ENCODE measurements around the gene PAFAH2.
A peak's percentile ranks its signal among the peaks of the same experiment; 100 is the strongest.

PAFAH2 gene

DNA sequence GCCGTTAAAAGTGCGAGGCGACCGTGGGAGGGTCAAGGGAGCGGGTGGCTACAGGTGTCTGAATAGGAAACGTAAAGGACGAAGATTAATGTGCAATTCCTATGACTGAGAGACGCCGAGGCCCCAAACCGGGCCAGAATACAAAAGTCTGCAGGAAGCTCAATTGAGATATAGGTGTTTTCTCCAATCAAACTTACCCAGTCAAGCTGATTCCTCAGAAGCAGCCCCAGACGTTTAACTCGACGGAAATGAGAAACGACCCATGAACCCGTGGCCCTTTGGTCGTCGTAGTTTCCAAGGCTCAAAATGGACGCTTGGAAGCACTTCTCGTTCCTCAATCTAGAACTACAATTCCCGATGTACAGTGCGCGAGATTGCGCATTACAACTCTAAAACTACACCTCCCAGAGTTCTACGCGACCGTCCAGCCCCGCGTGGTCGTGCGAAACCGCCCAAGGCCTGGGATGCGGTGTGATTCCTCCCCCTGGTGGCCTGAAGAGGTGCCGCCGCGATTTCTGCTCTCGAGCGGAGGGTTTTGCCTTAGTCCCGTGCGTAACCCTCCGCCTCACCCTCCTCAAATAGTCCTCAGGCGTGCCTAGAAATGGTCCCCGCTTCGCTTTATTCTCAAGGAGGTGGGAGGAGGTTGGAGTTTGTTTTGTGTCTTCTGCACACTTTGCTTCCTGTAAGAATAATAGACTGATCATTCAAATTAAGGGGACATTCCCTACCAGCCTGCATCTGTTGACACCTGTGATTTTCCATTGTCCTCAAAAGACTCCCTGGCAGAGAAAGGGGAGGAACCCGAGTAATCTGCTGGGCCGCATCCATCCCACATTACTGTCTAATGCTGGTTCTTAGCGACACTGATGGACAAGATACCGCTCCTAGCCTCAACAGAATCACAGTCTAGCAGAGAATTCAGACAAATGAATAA, at the start of gene PAFAH2:
TSS of gene PAFAH2 (minus strand) at position 236 of the 934 bp plus-strand sequence. CDS start 7,247 bp downstream, outside the sequence.
- peak; percentile 94 for DNase-seq (ENCODE audit: low spot score)

DNA sequence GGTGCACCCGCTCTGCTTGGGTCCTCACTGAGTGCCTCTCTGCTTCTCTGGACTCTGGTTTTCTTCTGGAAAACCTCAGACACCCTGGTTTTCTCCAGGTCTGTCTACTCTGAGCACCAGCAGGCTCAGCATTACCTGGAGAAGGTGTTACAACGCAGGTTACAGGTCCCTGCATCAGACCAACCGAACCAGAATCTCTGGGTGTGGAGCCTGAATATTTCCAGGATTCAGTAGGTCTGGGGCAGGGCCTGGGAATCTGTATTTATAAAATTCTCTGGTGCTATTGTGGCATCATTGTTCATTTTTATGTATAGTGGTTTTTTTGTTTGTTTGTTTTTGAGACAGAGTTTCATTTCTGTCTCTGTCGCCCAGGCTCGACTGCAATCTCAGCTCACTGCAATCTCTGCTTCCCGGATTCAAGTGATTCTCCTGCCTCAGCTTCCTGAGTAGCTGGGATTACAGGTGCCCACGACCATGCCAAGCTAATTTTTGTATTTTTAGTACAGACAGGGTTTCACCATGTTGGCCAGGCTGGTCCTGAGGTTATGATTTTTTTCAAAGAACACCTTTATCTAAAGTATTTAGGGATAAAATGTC, 49.5 kb upstream of the PAFAH2 start:
- DNase-seq (ENCODE audit: low spot score), result no peak

DNA sequence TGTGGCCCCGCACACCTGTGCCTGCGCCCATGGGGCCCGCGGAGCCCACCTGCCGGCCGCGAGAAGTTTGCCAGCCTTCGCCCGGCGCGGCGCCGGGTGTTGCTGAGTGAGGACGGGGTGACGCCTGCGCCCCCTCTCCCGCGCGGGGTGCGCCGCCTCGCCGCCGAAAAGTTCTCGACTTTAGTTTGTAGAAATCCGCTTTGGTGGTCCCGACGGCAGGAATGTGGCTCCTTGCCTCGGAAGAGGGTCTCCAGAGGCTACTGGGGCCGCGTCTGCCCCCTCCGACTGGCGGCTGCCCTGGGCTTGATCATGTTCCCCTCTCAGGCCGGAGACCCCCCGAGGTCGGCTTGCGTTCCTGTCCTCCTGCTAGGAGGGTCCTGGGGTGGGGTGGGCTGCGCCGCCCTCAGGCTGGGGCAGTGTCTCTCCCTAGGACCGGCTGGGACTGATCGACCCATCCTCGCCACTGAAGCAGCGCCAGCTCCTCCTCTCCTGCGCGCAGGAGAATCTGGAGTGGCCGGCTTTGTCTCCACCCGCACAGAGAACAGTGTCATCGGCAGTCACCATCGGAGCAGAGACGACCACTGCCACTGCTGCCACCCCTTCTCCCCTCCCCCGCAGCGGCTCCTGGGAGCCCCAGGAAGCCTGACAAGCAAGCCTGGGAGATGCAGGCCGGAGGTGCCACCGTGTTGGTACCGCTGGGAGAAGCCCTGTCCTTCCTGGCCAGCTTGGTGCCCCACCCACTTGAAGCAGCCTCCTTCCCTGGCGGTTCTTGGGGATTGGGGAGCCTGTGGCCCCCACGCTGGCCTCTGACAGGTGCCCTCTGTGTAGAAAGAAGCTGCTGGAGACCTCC, 48.6 kb upstream of the PAFAH2 start:
- DNase-seq (ENCODE audit: low spot score), result peak; percentile 22

DNA sequence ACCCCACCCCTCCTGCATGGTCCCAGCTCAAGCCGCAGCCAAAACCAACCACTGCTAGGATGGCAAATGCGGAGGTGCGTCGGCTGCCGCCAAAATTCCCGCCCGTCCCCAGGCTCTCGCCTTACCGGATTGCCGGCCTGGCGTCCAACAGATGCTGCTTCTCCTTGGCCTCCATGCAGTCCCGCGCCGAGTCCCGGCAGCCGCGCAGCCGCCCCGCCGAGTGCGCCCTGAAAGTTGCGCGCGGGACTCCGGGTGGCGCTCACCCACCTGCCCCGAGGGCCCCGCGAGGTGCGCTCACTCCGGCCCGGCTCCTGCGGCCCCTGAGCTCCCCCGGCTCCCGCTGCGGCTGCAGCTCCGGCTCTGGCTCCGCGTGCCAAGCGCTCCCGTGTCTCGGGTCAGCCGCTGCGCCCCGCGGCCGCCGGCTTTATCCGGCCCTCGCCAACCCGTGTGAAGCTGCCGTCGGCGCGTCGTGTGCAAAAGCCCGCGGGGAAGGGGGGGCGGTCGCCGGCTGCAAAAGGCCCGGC, 47.9 kb upstream of the PAFAH2 start, which contains the start of gene SLC30A2:
TSS of gene SLC30A2 (minus strand) at position 397 of the 524 bp plus-strand sequence. CDS start at position 175, 222 bp downstream.
- DNase-seq (ENCODE audit: low spot score), result no peak

DNA sequence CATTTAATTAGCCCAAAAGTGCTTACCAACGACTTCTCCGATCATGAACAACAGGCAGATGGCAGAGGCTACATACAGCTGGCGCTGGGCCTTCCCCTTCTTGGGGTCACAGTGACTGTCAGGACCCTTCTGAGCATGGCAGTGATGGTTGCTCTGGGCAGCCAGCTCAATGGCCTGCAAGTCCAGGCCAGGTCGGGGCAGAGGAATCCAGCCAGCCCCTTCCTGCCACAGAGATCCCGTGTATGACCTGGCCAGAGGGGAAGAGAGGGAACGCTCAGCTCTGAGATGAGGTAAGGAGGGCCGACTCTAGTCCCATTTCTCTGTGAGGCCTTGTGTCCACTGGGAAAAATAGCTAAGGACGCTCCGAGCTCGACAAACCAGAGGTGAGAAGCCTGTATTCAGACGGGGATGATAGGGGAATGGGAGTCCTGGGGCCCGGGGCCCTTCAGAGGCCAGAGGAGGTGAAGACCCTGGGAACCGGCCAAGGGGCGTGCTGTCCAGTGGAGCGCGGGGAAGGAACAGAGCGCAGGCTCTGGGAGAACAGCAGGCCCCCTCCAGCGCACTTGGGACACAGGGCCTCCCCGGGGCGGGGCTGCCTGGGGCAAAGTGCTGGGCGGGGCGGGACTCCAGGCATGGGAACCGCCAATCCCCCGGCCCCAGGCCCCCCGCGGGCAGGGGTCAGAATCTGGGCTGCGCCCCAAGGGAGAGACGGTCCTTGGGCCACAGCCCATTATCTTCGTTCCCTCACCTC, 47.3 kb upstream of the PAFAH2 start:
- DNase-seq (ENCODE audit: low spot score), result no peak

DNA sequence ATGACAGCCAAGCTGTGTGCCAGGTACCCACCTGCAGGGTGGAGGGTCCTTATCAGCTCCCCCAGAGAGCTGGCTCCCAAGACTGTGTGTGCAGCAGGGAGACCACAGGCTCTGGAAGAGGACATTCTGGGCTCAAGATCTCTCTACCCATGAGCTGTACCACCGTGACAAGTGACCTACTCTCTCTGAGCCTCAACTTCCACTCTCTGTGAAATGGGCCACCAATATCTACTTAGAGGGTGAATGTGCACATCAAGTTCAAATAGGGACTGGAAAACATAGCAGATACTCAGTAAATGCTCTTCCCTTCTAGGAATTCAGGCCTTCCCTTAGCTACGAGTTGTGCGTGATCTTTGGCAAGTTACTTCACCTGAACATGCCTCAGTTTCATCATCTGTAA, 46.6 kb upstream of the PAFAH2 start:
- DNase-seq (ENCODE audit: low spot score), result no peak

DNA sequence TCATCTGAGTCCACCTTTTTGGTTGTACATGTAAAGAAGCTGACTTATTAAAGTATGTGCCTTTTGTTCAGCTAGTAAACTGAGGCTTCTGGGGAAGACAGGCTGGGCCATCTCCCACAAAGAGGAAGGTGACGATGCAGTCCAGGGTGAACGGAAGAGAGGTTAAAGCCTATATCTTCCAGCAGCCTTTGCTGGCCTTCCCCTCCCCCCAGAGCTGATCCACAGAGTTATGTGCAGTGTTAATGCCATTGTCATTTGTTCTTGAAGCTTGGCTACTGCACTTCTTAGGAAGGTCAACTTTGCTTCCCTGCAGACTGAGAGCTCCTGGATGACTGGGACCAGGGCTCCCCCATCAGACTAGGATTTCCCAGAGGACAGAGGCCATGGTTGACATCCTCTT, 45.9 kb upstream of the PAFAH2 start:
- no peak for DNase-seq (ENCODE audit: low spot score)

DNA sequence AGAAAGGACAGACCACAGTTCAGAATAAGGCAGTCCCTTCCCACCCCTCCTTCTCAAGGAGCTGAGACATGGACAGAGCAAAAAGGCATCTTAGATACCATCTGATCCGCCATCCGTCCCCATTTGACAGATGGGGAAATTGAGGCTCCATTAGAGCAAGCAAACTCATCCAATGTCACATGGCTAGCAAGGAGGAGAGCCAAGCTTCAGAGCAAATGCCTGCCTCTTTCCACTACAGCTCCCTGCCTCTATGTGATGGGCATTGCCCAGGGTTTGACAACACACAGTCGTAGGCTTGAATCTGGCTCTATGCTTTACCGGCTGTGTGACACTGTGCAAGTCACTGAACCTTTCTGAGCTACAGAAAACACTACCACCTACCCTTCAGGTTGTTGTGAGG, 44.1 kb upstream of the PAFAH2 start:
- no peak for DNase-seq (ENCODE audit: low spot score)

DNA sequence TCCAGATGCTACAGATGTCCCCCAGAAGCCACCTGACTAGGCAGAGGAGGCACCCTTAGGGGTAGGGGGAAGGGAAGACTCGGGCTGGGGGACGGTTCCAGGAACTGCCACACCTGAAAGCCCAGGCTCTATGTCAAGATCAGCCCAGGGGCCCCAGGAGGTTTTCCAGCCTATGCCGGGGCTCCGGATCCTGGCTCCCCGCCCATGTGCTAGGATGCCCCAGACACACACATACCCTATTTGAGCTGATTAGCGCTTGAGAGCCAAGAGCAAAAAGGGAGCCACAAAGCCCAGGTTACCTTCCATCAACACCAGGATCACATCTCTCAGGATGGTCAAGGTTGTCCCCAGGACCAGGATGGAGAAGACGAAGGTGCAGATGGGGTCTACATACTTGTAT, 43.5 kb upstream of the PAFAH2 start:
- no peak for DNase-seq (ENCODE audit: low spot score)

DNA sequence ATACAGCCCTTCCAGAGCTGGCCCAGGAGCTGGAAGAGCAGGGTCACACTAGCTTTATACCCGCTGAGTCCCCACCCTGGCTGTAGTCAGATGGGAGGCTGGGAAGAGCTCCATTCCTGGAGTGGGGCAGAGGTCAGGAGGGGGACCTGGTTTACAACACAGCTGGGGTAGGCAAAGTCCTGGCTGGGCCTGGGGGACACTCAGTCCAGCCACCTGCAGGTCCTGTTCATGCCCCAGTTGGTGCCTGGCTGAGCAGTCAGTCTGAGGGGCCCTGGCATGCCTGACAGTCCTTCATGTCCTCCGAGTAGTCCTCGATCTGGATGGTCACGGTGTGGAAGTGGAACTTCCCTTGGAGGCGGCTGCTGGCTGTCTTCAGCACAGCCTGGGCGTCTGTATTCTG, 41.0 kb upstream of the PAFAH2 start:
- no peak for DNase-seq (ENCODE audit: low spot score)

DNA sequence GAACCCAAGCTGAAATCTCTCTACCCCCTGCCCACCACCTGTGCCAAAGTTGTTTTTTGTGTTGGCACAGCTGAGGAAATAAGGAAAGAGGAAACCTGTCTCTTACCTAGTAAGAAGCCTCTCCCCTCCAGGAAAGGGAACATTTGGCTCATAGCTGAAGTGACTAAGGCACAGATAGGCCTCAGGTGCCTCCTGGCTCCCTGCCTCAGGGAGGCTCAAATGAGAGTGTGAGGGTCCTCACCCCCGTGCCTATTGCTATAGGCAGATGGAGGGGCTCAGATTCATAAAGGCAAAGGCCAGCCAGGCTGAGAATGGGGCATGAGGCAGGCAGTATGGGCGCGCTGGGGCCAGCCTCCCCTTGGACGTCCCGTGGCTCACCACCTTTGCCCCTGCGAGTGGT, 40.6 kb upstream of the PAFAH2 start:
- no peak for DNase-seq (ENCODE audit: low spot score)

DNA sequence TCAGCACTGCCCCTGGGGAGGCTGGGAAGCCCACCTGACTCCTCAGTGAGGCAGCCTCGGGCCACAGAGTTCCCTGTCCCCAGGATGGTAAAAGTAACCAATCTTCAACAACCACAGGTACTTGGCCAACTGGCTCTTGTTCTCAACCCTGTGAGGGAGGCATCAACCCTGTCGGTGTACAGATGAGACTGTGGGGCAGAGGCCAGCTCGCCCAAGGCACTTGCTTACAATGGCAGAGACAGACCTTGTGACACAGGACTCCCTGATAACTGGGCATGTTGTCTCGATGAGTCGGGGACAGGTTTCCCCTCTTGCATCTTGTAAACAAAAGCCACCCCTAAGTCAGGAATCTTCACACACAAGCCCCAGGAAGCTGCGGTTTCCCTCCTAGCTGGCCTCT, 40.0 kb upstream of the PAFAH2 start:
- no peak for DNase-seq (ENCODE audit: low spot score)

DNA sequence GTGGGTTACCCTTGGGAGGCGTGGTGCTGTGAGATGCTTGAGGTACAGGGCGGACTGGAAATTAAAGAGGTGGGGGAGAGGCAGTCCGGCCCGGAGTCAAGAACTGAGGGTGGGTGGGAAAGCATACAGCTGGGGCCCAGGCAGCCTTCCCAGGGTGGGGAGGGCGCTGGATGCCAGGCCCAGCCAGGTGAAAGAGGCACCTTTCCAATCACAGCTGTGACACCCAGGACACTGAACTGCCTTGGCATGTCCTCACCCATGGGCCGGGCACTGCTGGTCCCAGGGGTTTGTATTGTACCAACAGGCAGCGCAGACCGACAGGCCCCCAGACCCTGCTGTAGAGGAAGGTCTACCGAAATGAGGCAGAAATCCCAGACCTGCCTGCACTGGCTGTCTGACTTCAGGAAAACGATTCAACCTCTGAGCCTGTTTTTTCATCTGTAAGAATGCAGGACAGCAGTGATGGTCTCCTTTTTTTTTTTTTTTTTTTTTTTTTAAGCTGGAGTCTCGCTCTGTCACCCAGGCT, 39.0 kb upstream of the PAFAH2 start:
- no peak for DNase-seq (ENCODE audit: low spot score)

DNA sequence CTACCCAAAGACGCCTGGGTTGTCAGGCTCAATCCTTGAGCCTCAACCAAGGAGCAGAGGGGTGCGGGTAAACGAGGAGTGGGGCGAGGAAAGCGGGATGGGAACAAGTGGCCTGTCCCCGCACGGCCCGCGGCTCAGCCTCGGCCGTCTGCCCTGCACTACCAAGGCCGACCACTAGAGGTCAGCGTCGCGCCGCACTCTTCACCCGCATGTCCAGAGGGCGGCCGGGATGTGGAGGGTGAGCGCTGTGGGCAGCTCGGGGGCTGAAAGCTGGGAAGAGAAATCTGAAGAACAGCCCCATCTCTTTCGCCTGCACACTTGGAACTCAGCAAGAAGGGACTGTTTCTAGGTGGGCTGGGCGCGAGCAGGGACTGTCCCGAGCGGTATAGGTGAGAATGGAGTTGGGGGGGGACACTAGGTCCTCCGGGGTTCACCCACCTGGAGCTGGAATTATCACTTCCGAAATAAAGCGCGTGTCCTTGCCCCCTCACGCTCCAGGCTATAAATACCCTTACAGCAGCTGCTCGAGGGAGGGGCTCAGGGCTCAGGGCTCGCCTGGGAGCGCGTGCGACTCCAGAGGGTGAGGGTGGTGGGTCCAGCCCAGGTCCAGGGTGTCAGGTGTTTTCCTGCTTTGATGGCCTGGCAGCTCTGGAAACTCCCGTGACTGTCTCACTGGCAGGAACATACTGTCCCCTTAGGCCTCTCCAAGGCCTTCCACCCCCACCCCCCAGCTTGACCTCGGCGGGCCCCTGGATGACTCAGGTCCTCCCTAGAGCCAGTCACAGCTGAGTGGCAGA, 38.3 kb upstream of the PAFAH2 start:
- peak; percentile 88 for DNase-seq (ENCODE audit: low spot score)

DNA sequence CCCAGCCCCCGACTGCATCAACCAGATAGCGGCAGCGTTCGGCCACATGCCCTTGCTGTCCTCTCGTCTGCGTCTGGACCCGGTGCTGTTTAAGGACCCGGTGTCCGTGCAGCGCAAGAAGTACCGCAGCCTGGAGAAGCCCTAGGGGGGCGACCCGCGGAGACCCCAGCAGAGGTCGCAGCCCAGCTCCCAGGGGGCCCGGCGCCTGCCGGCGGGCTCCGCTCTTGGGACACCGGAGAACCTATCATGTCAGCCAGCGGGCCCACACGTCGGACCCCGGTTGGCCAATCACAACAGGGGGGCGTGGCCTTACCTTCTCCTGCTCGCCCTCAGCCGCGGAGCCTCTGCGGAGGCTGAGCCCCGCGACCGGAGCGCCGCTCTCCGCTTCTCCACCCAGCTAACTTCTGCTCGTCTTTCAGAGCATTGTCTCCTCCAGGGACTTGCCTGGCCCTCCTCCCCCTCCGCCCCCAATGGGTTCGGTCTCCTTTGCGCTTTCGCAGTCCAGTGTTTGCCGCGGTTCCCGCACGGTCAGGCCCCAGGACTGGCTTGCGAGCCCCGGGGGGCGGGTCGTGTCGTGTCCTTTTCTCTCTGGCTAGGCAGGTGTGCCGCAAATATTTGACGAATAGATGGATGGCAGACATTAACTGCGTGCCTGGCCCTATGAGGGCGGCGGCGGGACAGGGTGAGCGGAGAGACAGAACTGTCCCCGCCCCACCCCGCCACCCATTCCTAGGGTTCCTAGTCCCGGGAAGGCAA, 37.5 kb upstream of the PAFAH2 start:
- peak; percentile 99 for DNase-seq (ENCODE audit: low spot score)

DNA sequence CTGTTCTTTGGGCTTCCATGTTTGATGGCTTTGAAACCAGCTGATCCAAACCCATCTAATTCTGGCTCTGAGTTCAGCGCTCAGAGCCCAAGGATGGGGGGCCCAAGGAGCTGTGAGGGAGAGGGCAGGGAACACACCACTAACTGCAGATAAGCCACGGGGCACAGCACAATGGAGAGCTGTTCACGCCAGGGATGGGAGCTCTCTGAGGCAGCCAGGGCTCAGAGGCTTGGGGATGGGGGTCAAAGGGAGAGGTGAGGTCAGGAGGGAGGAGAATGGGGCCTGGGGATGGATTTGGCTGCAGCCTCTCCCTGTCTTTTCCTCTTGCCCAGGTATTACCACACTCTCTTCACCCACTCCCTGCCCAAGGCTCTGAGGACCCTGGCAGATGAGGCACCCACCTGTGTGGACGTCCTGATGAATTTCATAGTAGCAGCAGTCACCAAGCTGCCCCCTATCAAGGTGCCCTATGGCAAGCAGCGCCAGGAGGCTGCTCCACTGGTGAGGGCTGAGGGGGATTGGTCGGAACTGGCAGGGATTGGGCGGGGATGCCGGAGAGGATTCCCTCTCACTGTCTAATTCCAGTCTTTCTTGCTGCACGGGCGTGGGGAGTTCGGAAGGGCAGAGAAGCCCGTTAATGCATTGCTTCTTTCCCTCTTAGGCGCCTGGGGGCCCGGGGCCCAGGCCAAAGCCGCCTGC, 36.8 kb upstream of the PAFAH2 start:
- no peak for DNase-seq (ENCODE audit: low spot score)

DNA sequence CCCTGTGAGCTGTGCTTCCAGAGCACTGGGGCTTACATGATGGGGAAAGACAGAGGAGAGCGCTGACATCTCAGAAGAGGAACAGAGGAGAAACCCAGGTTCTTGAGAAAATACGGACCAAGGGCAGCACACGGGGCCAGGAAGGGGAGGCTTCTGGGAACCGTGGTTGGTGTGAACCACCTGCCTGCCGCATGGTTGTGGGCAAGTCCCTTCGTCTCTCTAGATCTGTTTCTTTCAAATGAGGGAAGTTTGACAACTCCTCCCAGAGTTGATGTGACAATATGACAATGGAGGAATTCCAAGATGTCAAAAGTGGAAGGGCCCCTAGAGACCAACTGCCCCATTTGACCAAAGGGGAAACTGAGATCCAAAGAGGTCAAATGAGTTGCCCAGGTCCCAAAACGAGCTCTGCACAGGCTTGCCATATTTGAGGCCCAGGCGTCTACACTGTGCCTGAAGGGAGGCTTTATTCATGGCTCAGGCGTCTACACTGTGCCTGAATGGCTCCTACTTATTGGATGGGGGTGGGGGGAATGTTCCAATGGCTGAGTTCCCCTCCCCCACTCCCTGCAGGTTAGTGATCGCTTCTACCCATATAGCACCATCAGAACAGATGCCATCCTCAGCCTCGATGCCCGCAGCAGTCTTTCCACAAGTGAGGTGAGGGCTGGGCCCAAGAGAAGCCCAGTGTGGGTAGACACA, 34.9 kb upstream of the PAFAH2 start:
- no peak for DNase-seq (ENCODE audit: low spot score)

DNA sequence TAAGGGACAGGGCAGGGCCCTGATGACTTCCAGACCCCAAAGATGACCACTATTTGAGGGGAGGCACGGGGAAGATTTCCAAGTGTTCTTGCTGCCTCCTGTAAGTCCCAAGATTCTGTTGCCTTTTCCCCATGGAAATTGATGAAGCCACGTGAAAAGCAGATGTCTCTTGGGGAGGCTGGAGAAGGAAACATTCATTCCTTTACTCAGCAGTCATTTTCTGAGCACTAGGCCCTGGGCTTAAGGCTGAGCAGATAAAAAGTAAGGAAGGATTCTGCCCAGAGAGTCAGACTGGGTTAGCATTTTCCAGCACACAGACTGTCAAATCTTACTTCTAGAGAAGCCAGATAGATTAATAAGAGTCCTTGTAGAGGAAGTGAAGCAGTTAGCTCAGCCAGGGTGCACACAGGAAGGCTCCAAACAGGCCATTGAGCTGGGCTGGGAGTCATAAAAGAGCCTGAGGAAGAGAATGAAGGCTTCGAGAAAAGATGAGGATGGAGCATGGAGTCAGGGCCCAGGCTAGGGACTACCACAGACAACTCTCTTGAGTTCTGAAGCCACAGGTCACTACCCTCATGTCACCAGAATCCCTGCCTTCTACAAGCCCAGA, 33.9 kb upstream of the PAFAH2 start:
- no peak for DNase-seq (ENCODE audit: low spot score)
